SU-DHL-6 (cell line): Measurements from ENCODE around the gene VWA5B1.

ENCODE experiments used
- EZH2phosphoT487 ChIP-seq: fragments of 200-600 bp; sonication (generic), shearing (Covaris generic); conservative IDR thresholded peaks from 2 replicates; pipeline ENCODE4 v1.6.1; 2018; ENCODE audit warnings: mild to moderate bottlenecking, antibody characterized with exemption, low read length, moderate library complexity, mixed read lengths
- TF ChIP-seq, protein P1 (sequence below): fragments of 200-600 bp; sonication (generic); IDR thresholded peaks from one replicate; pipeline ENCODE4 v1.5.1; 2017; ENCODE audit warnings: antibody characterized with exemption, mild to moderate bottlenecking, low read length, moderate library complexity; ENCODE audit not compliant: insufficient read depth, poor library complexity, severe bottlenecking

DNA sequence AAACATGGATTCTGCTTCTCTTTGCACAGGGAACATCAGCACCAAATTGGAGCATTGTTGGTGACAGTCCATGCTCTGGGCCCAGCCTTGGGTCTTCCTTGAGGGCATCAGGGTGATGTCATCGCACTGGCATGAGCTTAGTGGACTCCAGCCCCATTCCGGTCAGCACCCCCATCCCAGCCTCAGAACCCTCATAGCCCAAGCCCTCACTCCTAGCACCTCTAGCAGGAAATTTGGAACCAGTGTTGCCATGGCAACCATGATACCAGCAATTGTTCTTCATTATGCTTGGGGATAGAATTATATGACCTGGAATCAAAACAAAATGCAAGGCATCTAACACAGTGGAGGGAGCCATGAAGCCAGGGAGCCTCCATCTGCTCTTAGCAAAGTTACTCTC is 83.1 kb downstream of the VWA5B1 start:
- TF ChIP-seq EZH2phosphoT487: no peak
- TF ChIP-seq, protein P1, sequence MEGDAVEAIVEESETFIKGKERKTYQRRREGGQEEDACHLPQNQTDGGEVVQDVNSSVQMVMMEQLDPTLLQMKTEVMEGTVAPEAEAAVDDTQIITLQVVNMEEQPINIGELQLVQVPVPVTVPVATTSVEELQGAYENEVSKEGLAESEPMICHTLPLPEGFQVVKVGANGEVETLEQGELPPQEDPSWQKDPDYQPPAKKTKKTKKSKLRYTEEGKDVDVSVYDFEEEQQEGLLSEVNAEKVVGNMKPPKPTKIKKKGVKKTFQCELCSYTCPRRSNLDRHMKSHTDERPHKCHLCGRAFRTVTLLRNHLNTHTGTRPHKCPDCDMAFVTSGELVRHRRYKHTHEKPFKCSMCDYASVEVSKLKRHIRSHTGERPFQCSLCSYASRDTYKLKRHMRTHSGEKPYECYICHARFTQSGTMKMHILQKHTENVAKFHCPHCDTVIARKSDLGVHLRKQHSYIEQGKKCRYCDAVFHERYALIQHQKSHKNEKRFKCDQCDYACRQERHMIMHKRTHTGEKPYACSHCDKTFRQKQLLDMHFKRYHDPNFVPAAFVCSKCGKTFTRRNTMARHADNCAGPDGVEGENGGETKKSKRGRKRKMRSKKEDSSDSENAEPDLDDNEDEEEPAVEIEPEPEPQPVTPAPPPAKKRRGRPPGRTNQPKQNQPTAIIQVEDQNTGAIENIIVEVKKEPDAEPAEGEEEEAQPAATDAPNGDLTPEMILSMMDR: no peak
